Adipose tissue (tissue), 3 donors: Measurements from ENCODE around the gene ANAPC2. TPM values are rescaled to one million over a fixed set of nuclear protein-coding genes. Genes with fewer than 3 reads are reported as not detected.

Source experiments
- H3K27ac ChIP-seq: one replicate; pipeline ENCODE4 v1.5.1; 2013; ENCODE audit warnings: low read depth, low read length
- WGBS, 3 donors: extraction: QIAGEN DNeasy Blood & Tissue Kit; methylation state at CpG; one replicate each; pipeline ENCODE4 v1.1.7; 2013; 5-methylcytosine and 5-hydroxymethylcytosine counted together
- polyA plus RNA-seq, 3 donors: library from polyadenylated mRNA; stranded (reverse); fragments of 200-250 nt; gene quantifications; one replicate each; pipeline ENCODE4 v1.2.3, GENCODE V29; 2013
- donor health status: healthy with polysubstance abuse.
- donor health status: Bipolar disorder and iron deficiency.
- donor health status: healthy.

The ANAPC2 gene
- polyA plus RNA-seq, 3 donors: 27.5 to 39.9 (median 38.6) TPM

- 0 to 1% (median 1%) methylated on average over 102 to 124 of the region's 124 CpGs for WGBS, 3 donors
- no peak overlapping the region for H3K27ac ChIP-seq
These were observed 19.2 kb downstream of the ANAPC2 start for GRCh38 chr9:137168904-137169856.

GRCh38 chr9:137168573-137168903, 19.8 kb downstream of the ANAPC2 start:
- WGBS, 3 donors: 1% methylated on average over 36 of the region's 36 CpGs
- no peak overlapping the region for H3K27ac ChIP-seq

GRCh38 chr9:137167747-137168572, 20.4 kb downstream of the ANAPC2 start:
- WGBS, 3 donors: 5 to 7% (median 6%) methylated on average over 46 to 57 of the region's 57 CpGs
- H3K27ac ChIP-seq: no peak overlapping the region

GRCh38 chr9:137167277-137167746, 21.0 kb downstream of the ANAPC2 start:
- H3K27ac ChIP-seq: no peak overlapping the region
- 20 to 29% (median 25%) methylated on average over 27 to 44 of the region's 44 CpGs for WGBS, 3 donors

- H3K27ac ChIP-seq: no peak overlapping the region
- WGBS, 3 donors: 66 to 74% (median 66%) methylated on average over 19 to 22 of the region's 22 CpGs
These were observed 21.8 kb downstream of the ANAPC2 start for GRCh38 chr9:137166380-137167229.

GRCh38 chr9:137165250-137165836, 23.0 kb downstream of the ANAPC2 start:
- WGBS, 3 donors: 78 to 86% (median 84%) methylated on average over 27 to 32 of the region's 32 CpGs
- H3K27ac ChIP-seq: no peak overlapping the region

- no peak overlapping the region for H3K27ac ChIP-seq
- 63 to 82% (median 67%) methylated on average over 34 of the region's 34 CpGs for WGBS, 3 donors
These were observed 23.8 kb downstream of the ANAPC2 start for GRCh38 chr9:137164370-137165249.

GRCh38 chr9:137163805-137164204, 24.6 kb downstream of the ANAPC2 start:
- no peak overlapping the region for H3K27ac ChIP-seq
- 80 to 83% (median 81%) methylated on average over 17 to 22 of the region's 22 CpGs for WGBS, 3 donors

GRCh38 chr9:137163365-137163715, 25.0 kb downstream of the ANAPC2 start:
- no peak overlapping the region for H3K27ac ChIP-seq
- WGBS, 3 donors: 28 to 30% (median 29%) methylated on average over 25 to 26 of the region's 26 CpGs

- WGBS, 3 donors: 2 to 8% (median 7%) methylated on average over 73 to 74 of the region's 74 CpGs
- H3K27ac ChIP-seq: no peak overlapping the region
These were observed 25.6 kb downstream of the ANAPC2 start for GRCh38 chr9:137162505-137163364.

- no peak overlapping the region for H3K27ac ChIP-seq
These were observed 26.5 kb downstream of the ANAPC2 start for GRCh38 chr9:137161558-137162486.

GRCh38 chr9:137160716-137161557, 27.4 kb downstream of the ANAPC2 start:
- WGBS, 3 donors: 28 to 37% (median 34%) methylated on average over 52 to 55 of the region's 56 CpGs
- no peak overlapping the region for H3K27ac ChIP-seq

More at GRCh38 chr9:137161558-137162486, 26.5 kb downstream of the ANAPC2 start:
- 6 to 9% (median 7%) methylated on average over 50 to 68 of the region's 71 CpGs for WGBS, 3 donors

- WGBS, 3 donors: 64 to 66% (median 65%) methylated on average over 17 of the region's 17 CpGs
- no peak overlapping the region for H3K27ac ChIP-seq
These were observed 28.3 kb downstream of the ANAPC2 start for GRCh38 chr9:137160054-137160425.
